GM12891 (cell line): ENCODE measurements around the gene MIOX.

Experiments used
- POLR2A ChIP-seq: IDR thresholded peaks from 2 replicates; pipeline ENCODE4 v1.6.1; 2011; ENCODE audit warnings: low read depth, low read length, control low read depth
- POLR2AphosphoS5 ChIP-seq: IDR thresholded peaks from 2 replicates; pipeline ENCODE4 v1.6.1; 2011; ENCODE audit warnings: low read depth, low read length, control low read depth
- SPI1 ChIP-seq: IDR thresholded peaks from 2 replicates; pipeline ENCODE4 v1.6.1; 2011; ENCODE audit warnings: low read depth, low read length, control low read depth

DNA sequence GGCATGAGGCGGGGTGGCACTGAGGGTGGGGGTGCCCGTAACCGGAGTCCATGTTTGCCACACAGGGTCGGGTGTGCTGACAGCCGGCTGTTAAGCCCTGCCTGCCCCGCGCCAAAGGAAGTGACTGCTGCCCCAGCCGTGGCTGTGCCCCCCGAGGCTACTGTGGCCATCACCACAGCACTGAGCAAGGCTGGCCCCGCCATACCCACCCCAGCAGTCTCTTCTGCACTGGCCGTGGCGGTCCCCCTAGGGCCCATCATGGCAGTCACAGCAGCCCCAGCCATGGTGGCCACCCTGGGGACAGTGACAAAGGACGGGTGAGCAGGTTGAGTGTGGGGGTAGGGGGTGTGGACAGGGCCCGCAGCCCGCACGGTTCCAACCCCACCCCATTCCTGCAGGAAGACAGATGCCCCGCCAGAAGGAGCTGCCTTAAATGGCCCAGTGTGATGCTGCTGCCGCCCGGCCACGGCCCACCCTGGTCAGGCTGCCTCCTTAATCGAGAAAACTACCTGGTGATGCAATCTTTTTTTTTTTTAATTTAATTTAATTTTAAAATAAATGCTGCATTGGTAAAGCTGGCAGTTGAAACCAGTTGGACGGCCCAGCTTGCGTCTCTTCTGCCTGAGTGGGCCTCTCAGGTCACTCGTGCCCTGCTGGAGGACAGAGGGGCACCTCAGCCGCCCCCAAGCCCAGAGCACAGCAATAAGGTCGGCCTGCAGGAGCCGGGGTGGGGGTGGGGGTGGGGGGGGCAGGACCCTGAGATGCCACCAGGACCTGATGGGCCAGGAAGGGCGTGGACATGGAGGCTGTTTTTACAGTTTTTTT, 42.6 kb upstream of the MIOX start:
- TF ChIP-seq POLR2A (no peak), POLR2AphosphoS5 (no peak), SPI1 (no peak)
